GM18526 (cell line): ENCODE measurements around the gene CC2D1A.

Source experiments
- POLR2A ChIP-seq: IDR thresholded peaks from 3 replicates; pipeline ENCODE4 v1.6.1; 2011; ENCODE audit not compliant: insufficient read length; ENCODE audit errors: extremely low read depth

CC2D1A gene

DNA sequence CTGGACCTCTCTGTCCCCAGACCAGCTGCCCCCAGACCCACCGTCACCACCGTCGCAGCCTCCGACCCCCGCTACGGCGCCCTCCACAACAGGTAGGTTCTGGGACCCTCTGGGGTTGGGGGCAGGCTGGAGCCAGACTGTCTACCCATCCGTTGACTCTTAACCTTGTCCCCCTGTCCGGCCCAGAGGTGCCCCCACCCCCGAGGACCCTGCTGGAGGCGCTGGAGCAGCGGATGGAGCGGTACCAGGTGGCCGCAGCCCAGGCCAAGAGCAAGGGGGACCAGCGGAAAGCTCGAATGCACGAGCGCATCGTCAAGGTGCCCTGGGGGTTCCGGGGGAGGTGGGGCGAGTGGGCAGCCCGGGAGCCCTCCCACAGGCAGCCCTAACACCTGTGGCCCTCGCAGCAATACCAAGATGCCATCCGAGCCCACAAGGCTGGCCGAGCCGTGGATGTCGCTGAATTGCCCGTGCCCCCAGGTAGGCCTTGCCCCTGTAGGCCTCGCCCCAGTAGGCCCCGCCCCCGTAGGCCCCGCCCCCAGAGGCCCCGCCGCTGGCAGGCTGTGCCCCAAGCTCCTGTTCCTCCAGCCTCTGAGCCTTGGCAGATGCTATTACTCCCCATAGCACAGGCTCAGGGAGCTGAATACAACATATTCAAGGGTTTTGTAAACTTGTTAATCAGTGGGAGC, 12.9 kb downstream of the CC2D1A start:
- no peak for TF ChIP-seq POLR2A

DNA sequence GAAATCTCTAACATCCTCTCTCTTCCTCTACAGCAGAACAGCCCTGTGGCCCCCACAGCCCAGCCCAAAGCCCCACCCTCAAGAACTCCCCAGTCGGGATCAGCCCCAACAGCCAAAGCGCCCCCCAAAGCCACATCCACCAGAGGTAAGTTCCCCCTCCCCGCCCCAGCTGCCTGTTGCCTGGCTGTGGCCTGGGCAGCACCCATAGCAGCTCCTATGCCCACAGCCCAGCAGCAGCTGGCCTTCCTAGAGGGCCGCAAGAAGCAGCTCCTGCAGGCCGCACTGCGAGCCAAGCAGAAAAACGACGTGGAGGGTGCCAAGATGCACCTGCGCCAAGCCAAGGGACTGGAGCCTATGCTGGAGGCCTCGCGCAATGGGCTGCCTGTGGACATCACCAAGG, 14.5 kb downstream of the CC2D1A start:
- no peak for TF ChIP-seq POLR2A

DNA sequence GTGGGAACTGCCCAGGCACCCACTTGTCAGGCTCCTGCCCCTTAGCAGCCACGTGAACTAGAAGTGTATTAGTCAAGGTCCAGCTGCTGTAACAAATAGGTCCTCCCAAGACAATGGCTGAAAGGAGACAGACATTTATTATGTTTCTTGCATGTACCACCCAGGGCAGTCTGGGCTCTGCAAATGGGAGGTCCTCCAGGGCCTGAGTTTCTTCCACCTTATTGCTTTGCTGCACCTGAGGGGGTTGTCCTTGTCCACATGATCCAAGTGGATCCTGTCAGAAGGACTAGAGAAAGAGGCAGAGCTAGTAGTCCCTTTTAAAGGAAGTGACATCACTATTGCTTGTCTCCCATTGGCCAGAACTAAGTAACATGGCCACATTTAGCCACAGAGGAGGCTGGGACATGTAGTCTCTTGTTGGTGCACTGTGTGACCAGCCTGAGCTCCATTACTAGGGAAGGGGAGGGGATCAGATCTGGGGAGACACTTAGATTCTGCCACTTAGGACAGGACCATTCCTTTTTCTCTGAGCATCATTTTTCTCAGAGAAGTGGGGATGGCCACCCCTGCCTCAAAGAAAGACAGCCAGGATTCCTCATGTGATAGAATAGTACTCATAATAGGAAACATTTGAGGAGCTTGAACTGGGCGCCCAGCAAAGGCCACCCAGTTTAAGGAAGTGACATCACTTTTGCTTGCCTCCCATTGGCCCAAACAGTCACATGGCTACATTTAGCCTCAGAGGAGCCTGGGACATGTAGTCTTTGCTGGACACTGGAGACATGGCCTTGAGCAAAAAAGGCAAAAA, 15.1 kb downstream of the CC2D1A start:
- no peak for TF ChIP-seq POLR2A

- TF ChIP-seq POLR2A: no peak
These were observed 17.4 kb downstream of the CC2D1A start for GRCh38 chr19:13923194-13923987.

GRCh38 chr19:13926010-13926409, 20.0 kb downstream of the CC2D1A start:
- TF ChIP-seq POLR2A: no peak

GRCh38 chr19:13926715-13927114, 20.7 kb downstream of the CC2D1A start:
- no peak for TF ChIP-seq POLR2A

GRCh38 chr19:13929340-13929739, 23.3 kb downstream of the CC2D1A start:
- no peak for TF ChIP-seq POLR2A

DNA sequence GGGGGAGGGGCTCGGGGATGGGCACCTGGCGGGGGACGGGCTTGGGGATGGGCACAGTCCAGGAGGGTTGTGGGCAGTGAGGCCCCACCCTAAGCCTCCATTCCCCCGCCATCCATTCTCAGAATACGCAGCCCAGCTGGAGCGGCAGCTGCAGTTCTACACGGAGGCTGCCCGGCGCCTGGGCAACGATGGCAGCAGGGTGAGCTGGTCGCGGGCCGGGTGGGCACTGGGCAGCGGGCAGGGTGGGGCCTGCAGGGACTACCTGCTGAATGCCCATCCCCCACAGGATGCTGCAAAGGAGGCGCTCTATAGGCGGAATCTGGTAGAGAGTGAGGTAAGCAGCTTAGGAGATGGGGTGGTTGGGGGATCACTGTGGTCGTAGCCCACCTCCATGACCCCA, 24.0 kb downstream of the CC2D1A start:
- no peak for TF ChIP-seq POLR2A

- no peak for TF ChIP-seq POLR2A
These were observed 24.4 kb downstream of the CC2D1A start for GRCh38 chr19:13930402-13930801.

DNA sequence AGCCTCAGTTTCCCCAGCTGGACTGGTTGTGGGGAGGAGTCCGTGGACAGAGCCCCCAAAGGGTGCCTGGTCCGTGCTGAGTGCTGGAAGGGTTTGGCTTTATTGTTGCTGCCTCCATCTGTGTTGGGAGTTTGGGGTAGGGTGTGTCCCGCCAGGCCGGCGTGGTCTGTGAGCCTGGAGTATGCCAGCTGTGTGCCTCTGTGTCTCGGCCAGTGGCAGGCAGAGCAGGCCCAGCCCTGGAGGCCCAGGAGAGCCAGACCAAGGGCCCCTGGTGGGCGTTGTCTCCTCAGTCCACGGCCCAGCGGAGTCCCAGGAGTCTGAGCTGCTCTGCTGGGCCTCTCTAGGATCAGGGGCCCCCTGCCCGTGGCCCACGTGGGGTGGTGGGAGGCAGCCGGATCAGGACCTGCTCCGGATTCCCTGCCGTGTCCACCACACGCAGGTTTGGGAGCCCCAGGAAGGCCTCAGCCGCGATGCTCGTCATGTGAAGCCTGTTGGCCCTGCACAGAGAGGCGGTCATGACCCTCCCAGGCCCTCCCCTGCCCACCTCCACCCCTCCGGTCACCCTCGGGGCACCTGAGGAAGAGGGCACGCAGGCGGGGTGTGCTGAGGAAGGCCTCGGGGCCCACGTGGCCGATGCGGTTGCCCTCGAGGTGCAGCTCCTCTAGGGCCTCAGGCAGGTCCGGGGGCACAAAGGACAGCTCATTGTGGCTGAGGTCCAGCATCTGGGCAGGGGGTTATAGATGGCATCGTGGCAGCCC, 25.6 kb downstream of the CC2D1A start:
- no peak for TF ChIP-seq POLR2A

GRCh38 chr19:13932149-13932637, 26.2 kb downstream of the CC2D1A start:
- TF ChIP-seq POLR2A: no peak

DNA sequence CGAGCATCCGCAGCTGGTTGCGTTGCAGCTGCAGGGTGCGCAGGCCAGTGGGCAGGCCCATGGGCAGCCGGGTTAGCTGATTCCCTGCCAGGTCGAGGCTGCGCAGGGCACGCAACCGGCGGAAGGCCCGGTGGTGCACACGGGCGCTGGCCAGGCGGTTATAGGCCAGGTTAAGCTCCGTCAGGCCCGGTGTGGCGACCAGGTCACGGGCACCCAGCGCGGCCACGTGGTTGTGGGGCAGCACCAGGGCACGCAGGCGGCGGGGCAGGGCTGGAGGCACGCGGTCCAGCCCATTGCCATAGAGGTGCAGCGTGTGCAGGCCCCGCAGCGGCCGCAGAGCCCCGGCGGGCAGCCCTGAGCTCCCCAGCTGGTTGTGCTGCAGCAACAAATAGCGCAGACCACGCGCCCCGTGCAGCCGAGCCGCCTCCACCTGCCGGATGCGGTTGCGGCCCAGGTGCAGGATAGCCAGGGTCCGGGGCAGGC, 27.0 kb downstream of the CC2D1A start:
- no peak for TF ChIP-seq POLR2A

- TF ChIP-seq POLR2A: no peak
These were observed 28.7 kb downstream of the CC2D1A start for GRCh38 chr19:13934785-13935109.

GRCh38 chr19:13935765-13936510, 29.9 kb downstream of the CC2D1A start:
- TF ChIP-seq POLR2A: no peak

DNA sequence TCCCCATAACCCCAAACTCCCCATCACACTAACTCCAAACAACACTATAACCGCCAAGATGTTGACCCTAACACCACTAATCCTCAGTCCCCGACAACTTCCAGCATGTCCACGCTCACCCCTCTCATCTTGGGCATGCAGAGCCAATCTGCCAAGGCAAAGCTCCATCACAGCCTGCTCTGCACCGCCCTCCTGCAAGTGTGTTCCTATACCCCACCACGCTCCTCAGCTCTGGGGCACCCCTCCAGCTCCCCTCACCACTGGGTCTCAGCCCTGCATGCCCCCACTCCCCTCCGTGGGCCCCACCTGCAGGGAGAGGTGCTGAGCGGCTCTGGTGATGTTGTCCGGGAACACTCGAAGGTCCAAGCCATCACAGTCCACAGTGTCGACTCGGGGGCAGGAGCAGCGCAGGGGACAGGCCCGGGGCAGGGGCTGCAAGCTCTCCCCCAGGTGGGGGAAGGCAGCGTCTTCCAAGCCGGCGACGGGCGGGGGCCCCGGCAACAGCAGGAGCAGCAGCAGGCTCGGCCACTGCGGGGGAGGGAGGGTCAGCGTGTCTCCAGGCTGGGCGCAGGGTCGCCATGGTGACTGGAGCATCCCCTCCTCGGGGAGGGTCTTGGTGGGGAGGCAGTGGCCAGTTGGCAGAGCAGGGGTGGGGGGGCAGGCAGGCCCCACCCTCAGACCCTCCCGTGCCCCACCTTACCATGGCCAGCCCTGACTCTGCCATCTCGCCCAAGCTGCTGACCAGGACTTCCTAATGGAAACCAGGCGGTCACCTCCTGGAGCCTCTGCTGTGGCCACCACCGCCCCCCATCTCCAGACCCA, 31.7 kb downstream of the CC2D1A start:
- no peak for TF ChIP-seq POLR2A
